ENCODE results near the gene TPCN2. TPM values are rescaled to one million over a fixed set of nuclear protein-coding genes. Genes with fewer than 3 reads are reported as not detected.
"Not testable (repeated sequence)": the region's sequence is repeated elsewhere in the genome, so short reads cannot be mapped to it uniquely, and the experiment has no call there.

TPCN2 gene
- total RNA-seq, 4 donors from 2014 or later: 12.7 to 16.9 (median 14.2) TPM

DNA sequence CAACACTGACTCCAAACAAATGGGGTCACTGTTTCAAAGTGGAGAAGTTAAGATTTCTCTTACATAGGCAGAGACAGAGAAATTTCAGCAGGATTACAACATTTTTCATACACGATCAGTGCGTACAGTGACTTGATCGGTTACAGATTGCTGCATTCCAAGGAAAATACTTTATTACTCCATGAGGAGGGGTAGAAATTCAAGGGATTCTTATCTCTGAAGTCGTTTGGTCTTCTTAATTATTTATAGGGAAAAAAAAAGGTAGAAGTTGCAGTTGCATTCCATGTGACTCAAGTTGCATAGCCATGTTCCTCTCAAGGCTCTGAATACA, 96.3 kb downstream of the TPCN2 start:
- intact Hi-C loops (cut with DNase I; ENCODE audit: low total_unique reads): no loop called here
- TF ChIP-seq, protein P1, sequence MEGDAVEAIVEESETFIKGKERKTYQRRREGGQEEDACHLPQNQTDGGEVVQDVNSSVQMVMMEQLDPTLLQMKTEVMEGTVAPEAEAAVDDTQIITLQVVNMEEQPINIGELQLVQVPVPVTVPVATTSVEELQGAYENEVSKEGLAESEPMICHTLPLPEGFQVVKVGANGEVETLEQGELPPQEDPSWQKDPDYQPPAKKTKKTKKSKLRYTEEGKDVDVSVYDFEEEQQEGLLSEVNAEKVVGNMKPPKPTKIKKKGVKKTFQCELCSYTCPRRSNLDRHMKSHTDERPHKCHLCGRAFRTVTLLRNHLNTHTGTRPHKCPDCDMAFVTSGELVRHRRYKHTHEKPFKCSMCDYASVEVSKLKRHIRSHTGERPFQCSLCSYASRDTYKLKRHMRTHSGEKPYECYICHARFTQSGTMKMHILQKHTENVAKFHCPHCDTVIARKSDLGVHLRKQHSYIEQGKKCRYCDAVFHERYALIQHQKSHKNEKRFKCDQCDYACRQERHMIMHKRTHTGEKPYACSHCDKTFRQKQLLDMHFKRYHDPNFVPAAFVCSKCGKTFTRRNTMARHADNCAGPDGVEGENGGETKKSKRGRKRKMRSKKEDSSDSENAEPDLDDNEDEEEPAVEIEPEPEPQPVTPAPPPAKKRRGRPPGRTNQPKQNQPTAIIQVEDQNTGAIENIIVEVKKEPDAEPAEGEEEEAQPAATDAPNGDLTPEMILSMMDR (IDR thresholded peaks at IDR 0.05): no peak
- TF ChIP-seq POLR2A (IDR thresholded peaks at IDR 0.05): no peak
- DNase-seq (ENCODE audit: low spot score in 2 of 2): no peak
- 59 to 61% methylated on average over 4 of the region's 4 CpGs for WGBS, 2 donors
- no peak overlapping the region for H3K4me3 ChIP-seq (ENCODE audit: low read depth, poor library complexity, severe bottlenecking)

DNA sequence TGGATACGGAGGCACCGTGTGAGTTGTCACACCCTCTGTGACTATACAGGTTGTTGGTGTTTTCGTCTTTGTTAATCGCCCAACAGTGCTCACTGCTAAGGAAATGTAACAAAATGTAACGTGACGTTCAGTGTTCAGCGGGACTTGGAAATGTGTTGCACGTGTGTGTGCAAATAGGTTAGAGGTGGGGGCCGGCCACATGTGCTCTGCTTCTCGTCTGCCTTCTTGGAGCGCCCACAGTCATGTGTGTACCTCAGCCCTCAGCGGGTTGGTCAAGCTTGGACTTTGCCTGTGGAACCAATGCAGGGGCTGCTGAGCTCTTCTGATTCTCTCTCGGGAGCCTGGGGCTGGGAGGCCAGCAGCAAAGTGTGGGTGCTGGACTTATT, 99.6 kb downstream of the TPCN2 start:
- intact Hi-C loops (cut with DNase I; ENCODE audit: low total_unique reads): no loop called here
- TF ChIP-seq, protein P1 (IDR thresholded peaks at IDR 0.05): no peak
- DNase-seq (ENCODE audit: low spot score in 2 of 2): no peak
- H3K4me3 ChIP-seq (ENCODE audit: low read depth, poor library complexity, severe bottlenecking): no peak overlapping the region
- WGBS, 2 donors: 94 to 95% methylated on average over 13 of the region's 13 CpGs

DNA sequence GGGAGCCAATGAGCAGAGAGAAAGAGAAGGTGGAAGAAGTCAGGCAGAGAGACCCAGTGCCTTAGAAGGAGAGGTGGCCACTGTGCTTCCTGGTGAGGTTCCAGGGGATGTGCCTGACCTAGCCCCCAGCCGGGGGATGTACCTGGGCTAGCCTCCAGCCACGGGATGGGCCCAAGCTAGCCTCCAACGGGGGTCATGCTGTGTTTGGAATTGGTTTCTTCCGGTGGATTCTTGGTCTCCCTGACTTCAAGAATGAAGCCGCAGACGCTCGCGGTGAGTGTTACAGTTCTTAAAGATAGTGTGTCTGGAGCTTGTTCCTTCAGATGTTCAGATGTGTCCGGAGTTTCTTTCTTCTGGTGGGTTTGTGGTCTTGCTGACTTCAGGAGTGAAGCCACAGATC, 100.1 kb downstream of the TPCN2 start:
- no peak for TF ChIP-seq POLR2A (IDR thresholded peaks at IDR 0.05)
- TF ChIP-seq, protein P1 (IDR thresholded peaks at IDR 0.05): no peak

DNA sequence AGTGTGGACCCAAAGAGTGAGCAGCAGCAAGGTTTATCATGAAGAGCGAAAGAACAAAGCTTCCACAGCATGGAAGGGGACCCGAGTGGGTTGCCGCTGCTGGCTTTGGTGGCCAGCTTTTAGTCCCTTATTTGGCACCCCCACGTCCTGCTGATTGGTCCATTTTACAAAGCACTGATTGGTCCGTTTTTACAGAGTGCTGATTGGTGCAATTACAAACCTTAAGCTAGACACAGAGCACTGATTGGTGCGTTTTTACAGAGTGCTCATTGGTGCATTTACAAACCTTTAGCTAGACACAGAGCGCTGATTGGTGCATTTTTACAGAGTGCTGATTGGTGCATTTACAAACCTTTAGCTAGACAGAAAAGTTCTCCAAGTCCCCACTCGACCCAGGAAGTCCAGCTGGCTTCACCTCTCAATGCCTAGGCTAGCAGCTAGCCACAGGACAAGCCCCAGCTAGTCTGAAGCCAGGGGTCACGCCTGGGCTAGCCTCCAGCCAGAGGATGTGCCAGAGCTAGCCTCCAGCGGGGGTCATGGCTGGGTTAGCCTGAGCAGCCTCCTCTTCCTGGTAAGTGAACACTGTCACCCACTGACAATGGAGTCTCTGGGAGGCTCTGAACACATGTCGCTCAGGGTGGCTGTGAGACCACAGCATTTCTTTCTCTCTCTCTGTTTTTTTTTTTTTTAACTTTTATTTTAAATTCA, 100.8 kb downstream of the TPCN2 start:
- DNase-seq (ENCODE audit: low spot score in 2 of 2); intact Hi-C loops (cut with DNase I; ENCODE audit: low total_unique reads); H3K4me3 ChIP-seq (ENCODE audit: low read depth, poor library complexity, severe bottlenecking): not testable (repeated sequence)
- WGBS, 2 donors: 90 to 93% methylated on average over 11 of the region's 11 CpGs

More for the DNA sequence above, 100.1 kb downstream of the TPCN2 start:
- H3K4me3 ChIP-seq (ENCODE audit: low read depth, poor library complexity, severe bottlenecking): no peak overlapping the region
- 90 to 95% methylated on average over 9 of the region's 9 CpGs for WGBS, 2 donors
- intact Hi-C loops (cut with DNase I; ENCODE audit: low total_unique reads): no loop called here
- no peak for DNase-seq (ENCODE audit: low spot score in 2 of 2)

DNA sequence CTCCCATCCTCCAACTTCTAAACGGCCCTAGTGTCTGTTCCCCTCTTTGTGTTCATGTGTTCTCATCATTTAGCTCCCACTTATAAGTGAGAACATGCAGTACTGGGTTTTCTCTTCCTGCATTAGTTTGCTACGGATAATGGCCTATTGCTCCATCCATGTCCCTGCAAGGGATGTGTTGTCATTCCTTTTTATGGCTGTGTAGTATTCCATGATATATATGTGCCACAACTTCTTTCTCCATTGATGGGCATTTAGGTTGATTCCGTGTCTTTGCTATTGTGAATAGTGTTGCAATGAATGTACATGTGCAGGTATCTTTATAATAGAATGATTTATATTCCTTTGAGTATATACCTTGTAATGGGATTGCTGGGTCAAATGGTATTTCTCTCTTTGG, 101.4 kb downstream of the TPCN2 start:
- DNase-seq (ENCODE audit: low spot score in 2 of 2): no peak
- no peak for TF ChIP-seq POLR2A (IDR thresholded peaks at IDR 0.05)
- TF ChIP-seq, protein P1 (IDR thresholded peaks at IDR 0.05): no peak
- WGBS, 2 donors: 86 to 93% methylated on average over 3 of the region's 3 CpGs
- no peak overlapping the region for H3K4me3 ChIP-seq (ENCODE audit: low read depth, poor library complexity, severe bottlenecking)
- intact Hi-C loops (cut with DNase I; ENCODE audit: low total_unique reads): no loop called here

DNA sequence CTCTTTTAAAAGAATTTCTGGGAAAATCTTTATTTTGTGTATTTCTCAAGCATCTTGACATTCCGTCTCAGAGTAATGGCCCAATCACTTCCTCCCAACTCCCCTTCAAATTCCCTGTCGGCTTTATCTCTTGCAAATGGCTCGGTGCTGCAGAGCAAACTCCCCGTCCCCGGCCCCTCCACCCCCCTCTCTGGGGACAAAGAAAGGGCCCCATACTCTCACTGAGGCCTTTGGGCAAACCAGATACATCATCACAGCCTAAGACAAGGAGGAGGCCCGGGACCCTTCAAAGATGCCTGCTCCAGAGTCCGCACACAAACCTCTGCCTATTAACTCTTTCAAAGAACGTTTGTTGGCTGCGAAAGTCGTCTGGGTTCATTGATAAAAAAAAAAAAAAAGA, 103.1 kb downstream of the TPCN2 start:
- WGBS, 2 donors: 82 to 86% methylated on average over 10 of the region's 10 CpGs
- intact Hi-C loops (cut with DNase I; ENCODE audit: low total_unique reads): no loop called here
- no peak overlapping the region for H3K4me3 ChIP-seq (ENCODE audit: low read depth, poor library complexity, severe bottlenecking)
- no peak for TF ChIP-seq POLR2A (IDR thresholded peaks at IDR 0.05)
- TF ChIP-seq, protein P1 (IDR thresholded peaks at IDR 0.05): no peak
- no peak for DNase-seq (ENCODE audit: low spot score in 2 of 2)
